ENCODE results near the gene TMPRSS9.

GRCh38 chr19:2317300-2317699 is 42.8 kb upstream of the TMPRSS9 start:
- TF ChIP-seq BACH2 (CRISPR knock-in tag; IDR thresholded peaks at IDR 0.05; ENCODE audit: borderline replicate concordance) (no peak), TCF4 (CRISPR knock-in tag; IDR thresholded peaks at IDR 0.05; ENCODE audit: borderline replicate concordance) (no peak), POU6F1 (CRISPR knock-in tag; IDR thresholded peaks at IDR 0.05; ENCODE audit: borderline replicate concordance, low read depth) (no peak), PPARA (CRISPR knock-in tag; IDR thresholded peaks at IDR 0.05; ENCODE audit: borderline replicate concordance) (no peak), ISL1 (CRISPR knock-in tag; IDR thresholded peaks at IDR 0.05) (no peak), ZNF565 (CRISPR knock-in tag; conservative IDR thresholded peaks at IDR 0.05; ENCODE audit: low read depth) (no peak)
- TF ChIP-seq, protein P1, sequence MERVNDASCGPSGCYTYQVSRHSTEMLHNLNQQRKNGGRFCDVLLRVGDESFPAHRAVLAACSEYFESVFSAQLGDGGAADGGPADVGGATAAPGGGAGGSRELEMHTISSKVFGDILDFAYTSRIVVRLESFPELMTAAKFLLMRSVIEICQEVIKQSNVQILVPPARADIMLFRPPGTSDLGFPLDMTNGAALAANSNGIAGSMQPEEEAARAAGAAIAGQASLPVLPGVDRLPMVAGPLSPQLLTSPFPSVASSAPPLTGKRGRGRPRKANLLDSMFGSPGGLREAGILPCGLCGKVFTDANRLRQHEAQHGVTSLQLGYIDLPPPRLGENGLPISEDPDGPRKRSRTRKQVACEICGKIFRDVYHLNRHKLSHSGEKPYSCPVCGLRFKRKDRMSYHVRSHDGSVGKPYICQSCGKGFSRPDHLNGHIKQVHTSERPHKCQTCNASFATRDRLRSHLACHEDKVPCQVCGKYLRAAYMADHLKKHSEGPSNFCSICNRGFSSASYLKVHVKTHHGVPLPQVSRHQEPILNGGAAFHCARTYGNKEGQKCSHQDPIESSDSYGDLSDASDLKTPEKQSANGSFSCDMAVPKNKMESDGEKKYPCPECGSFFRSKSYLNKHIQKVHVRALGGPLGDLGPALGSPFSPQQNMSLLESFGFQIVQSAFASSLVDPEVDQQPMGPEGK (CRISPR knock-in tag; IDR thresholded peaks at IDR 0.05; ENCODE audit: borderline replicate concordance): no peak

All from SK-N-SH treated with all-trans-retinoic acid at 6 μM for 48 hours (cell line).